ENCODE data around the gene TOM1. TPM values are rescaled to one million over a fixed set of nuclear protein-coding genes. Genes with fewer than 3 reads are reported as not detected.

The TOM1 gene
- total and polyA plus RNA-seq, 2 donors, result 23.2 to 41.8 TPM

- H3K27ac ChIP-seq (ENCODE audit: low read depth in 1 of 2, low read length in 1 of 2), result no peak overlapping the region
- 95% methylated on average over 12 of the region's 12 CpGs for WGBS
Measured at GRCh38 chr22:35317680-35318290, 18.1 kb downstream of the TOM1 start.

GRCh38 chr22:35318346-35319215 lies 18.9 kb downstream of the TOM1 start:
- no peak overlapping the region for H3K27ac ChIP-seq (ENCODE audit: low read depth in 1 of 2, low read length in 1 of 2)
- no peaks in the 10 kb centered on the region for H3K27me3 ChIP-seq (ENCODE audit: control insufficient read depth in 2 of 2, insufficient read depth in 1 of 2, low read length in 1 of 2)
- H3K4me3 ChIP-seq (ENCODE audit: low read length in 2 of 2), result no peak overlapping the region
- H3K4me1 ChIP-seq (ENCODE audit: control insufficient read depth in 2 of 2, insufficient read depth in 2 of 2, low read length in 2 of 2), result peaks cover 2 to 14% of the 10 kb centered on the region in 2 donors
- H3K36me3 ChIP-seq (ENCODE audit: control insufficient read depth in 2 of 2, insufficient read depth in 2 of 2, low read length in 1 of 2), result peaks cover 34 to 55% of the 10 kb centered on the region in 2 donors
- no peak for DNase-seq (ENCODE audit: low read depth in 6 of 9, low spot score in 9 of 9)
- 96% methylated on average over 24 of the region's 24 CpGs for whole genome bisulfite sequencing
- H3K9me3 ChIP-seq (ENCODE audit: control insufficient read depth in 2 of 2, insufficient read depth in 1 of 2, low read length in 1 of 2), result no peaks in the 10 kb centered on the region

More at GRCh38 chr22:35317680-35318290, 18.1 kb downstream of the TOM1 start:
- H3K27me3 ChIP-seq (ENCODE audit: control insufficient read depth in 2 of 2, insufficient read depth in 1 of 2, low read length in 1 of 2), result no peaks in the 10 kb centered on the region
- H3K4me1 ChIP-seq (ENCODE audit: control insufficient read depth in 2 of 2, insufficient read depth in 2 of 2, low read length in 2 of 2), result peaks cover 2 to 21% of the 10 kb centered on the region in 2 donors
- DNase-seq (ENCODE audit: low read depth in 6 of 9, low spot score in 9 of 9), result no peak
- H3K9me3 ChIP-seq (ENCODE audit: control insufficient read depth in 2 of 2, insufficient read depth in 1 of 2, low read length in 1 of 2), result no peaks in the 10 kb centered on the region
- no peak overlapping the region for H3K4me3 ChIP-seq (ENCODE audit: low read length in 2 of 2)
- H3K36me3 ChIP-seq (ENCODE audit: control insufficient read depth in 2 of 2, insufficient read depth in 2 of 2, low read length in 1 of 2), result peaks cover 26 to 47% of the 10 kb centered on the region in 2 donors

- DNase-seq (ENCODE audit: low read depth in 6 of 9, low spot score in 9 of 9), result no peak
- H3K9me3 ChIP-seq (ENCODE audit: control insufficient read depth in 2 of 2, insufficient read depth in 1 of 2, low read length in 1 of 2), result no peaks in the 10 kb centered on the region
- H3K27me3 ChIP-seq (ENCODE audit: control insufficient read depth in 2 of 2, insufficient read depth in 1 of 2, low read length in 1 of 2), result no peaks in the 10 kb centered on the region
- H3K4me3 ChIP-seq (ENCODE audit: low read length in 2 of 2), result no peak overlapping the region
- WGBS, result 98% methylated on average over 18 of the region's 18 CpGs
- H3K4me1 ChIP-seq (ENCODE audit: control insufficient read depth in 2 of 2, insufficient read depth in 2 of 2, low read length in 2 of 2), result peaks cover 0 to 6% of the 10 kb centered on the region in 2 donors
- H3K36me3 ChIP-seq (ENCODE audit: control insufficient read depth in 2 of 2, insufficient read depth in 2 of 2, low read length in 1 of 2), result peaks cover 42 to 61% of the 10 kb centered on the region in 2 donors
- no peak overlapping the region for H3K27ac ChIP-seq (ENCODE audit: low read depth in 1 of 2, low read length in 1 of 2)
Measured at GRCh38 chr22:35319244-35319985, 19.7 kb downstream of the TOM1 start.

DNA sequence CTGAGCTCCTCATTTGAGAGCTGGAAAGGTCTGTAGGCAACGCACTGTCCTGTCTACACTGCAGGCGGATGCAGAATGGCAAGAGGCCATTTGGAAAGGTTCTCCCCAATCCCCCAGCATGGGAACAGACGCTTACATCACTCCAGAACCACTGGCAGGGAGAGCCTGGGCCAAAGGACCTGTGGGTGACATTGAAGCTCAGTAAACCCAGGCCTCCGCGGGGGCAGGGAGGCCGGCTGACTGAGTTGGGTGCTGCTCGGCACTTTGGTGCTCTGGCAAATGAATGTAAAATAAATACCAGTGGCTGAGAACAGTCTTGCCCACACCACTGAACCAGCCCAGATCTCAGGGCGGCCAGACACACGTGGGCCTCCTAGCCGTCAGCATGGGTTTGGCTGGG lies 22.4 kb downstream of the TOM1 start:
- DNase-seq (ENCODE audit: low read depth in 6 of 9, low spot score in 9 of 9), result no peak
- 99% methylated on average over 10 of the region's 10 CpGs for WGBS
- no peak overlapping the region for H3K4me3 ChIP-seq (ENCODE audit: low read length in 2 of 2)
- no peaks in the 10 kb centered on the region for H3K9me3 ChIP-seq (ENCODE audit: control insufficient read depth in 2 of 2, insufficient read depth in 1 of 2, low read length in 1 of 2)
- no peaks in the 10 kb centered on the region for H3K4me1 ChIP-seq (ENCODE audit: control insufficient read depth in 2 of 2, insufficient read depth in 2 of 2, low read length in 2 of 2)
- no peak overlapping the region for H3K27ac ChIP-seq (ENCODE audit: low read depth in 1 of 2, low read length in 1 of 2)
- peaks cover 62 to 72% of the 10 kb centered on the region in 2 donors for H3K36me3 ChIP-seq (ENCODE audit: control insufficient read depth in 2 of 2, insufficient read depth in 2 of 2, low read length in 1 of 2)
- no peaks in the 10 kb centered on the region for H3K27me3 ChIP-seq (ENCODE audit: control insufficient read depth in 2 of 2, insufficient read depth in 1 of 2, low read length in 1 of 2)

DNA sequence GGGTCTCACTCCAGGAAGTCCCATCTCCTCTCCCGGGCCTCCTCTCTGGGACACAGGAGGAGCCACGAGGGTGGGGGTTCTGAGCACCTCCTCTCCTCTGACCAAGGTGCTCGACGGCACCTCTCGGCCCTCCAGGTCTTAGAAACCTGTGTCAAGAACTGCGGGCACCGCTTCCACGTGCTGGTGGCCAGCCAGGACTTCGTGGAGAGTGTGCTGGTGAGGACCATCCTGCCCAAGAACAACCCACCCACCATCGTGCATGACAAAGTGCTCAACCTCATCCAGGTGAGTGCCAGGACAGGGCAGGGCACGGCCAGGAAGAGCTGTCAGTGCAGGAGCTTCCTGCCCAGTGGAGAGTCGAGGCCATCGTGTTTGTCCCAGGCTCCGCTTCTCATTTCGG lies 23.2 kb downstream of the TOM1 start:
- H3K4me3 ChIP-seq (ENCODE audit: low read length in 2 of 2), result no peak overlapping the region
- no peak overlapping the region for H3K27ac ChIP-seq (ENCODE audit: low read depth in 1 of 2, low read length in 1 of 2)
- DNase-seq (ENCODE audit: low read depth in 6 of 9, low spot score in 9 of 9), result no peak
- H3K36me3 ChIP-seq (ENCODE audit: control insufficient read depth in 2 of 2, insufficient read depth in 2 of 2, low read length in 1 of 2), result peaks cover 69 to 75% of the 10 kb centered on the region in 2 donors
- 99% methylated on average over 15 of the region's 15 CpGs for WGBS
- H3K4me1 ChIP-seq (ENCODE audit: control insufficient read depth in 2 of 2, insufficient read depth in 2 of 2, low read length in 2 of 2), result no peaks in the 10 kb centered on the region
- H3K27me3 ChIP-seq (ENCODE audit: control insufficient read depth in 2 of 2, insufficient read depth in 1 of 2, low read length in 1 of 2), result no peaks in the 10 kb centered on the region
- no peaks in the 10 kb centered on the region for H3K9me3 ChIP-seq (ENCODE audit: control insufficient read depth in 2 of 2, insufficient read depth in 1 of 2, low read length in 1 of 2)

- H3K9me3 ChIP-seq (ENCODE audit: control insufficient read depth in 2 of 2, insufficient read depth in 1 of 2, low read length in 1 of 2), result no peaks in the 10 kb centered on the region
- H3K36me3 ChIP-seq (ENCODE audit: control insufficient read depth in 2 of 2, insufficient read depth in 2 of 2, low read length in 1 of 2), result peaks cover 67 to 75% of the 10 kb centered on the region in 2 donors
- no peaks in the 10 kb centered on the region for H3K4me1 ChIP-seq (ENCODE audit: control insufficient read depth in 2 of 2, insufficient read depth in 2 of 2, low read length in 2 of 2)
- no peaks in the 10 kb centered on the region for H3K27me3 ChIP-seq (ENCODE audit: control insufficient read depth in 2 of 2, insufficient read depth in 1 of 2, low read length in 1 of 2)
- 98% methylated on average over 11 of the region's 11 CpGs for WGBS
- H3K4me3 ChIP-seq (ENCODE audit: low read length in 2 of 2), result no peak overlapping the region
- no peak overlapping the region for H3K27ac ChIP-seq (ENCODE audit: low read depth in 1 of 2, low read length in 1 of 2)
- no peak for DNase-seq (ENCODE audit: low read depth in 6 of 9, low spot score in 9 of 9)
Measured at GRCh38 chr22:35323305-35323704, 23.6 kb downstream of the TOM1 start.

- Histone ChIP-seq H3K27ac (ENCODE audit: low read depth in 1 of 2, low read length in 1 of 2) (no peak overlapping the region), H3K4me1 (ENCODE audit: control insufficient read depth in 2 of 2, insufficient read depth in 2 of 2, low read length in 2 of 2) (no peaks in the 10 kb centered on the region), H3K9me3 (ENCODE audit: control insufficient read depth in 2 of 2, insufficient read depth in 1 of 2, low read length in 1 of 2) (no peaks in the 10 kb centered on the region), H3K4me3 (ENCODE audit: low read length in 2 of 2) (no peak overlapping the region), H3K27me3 (ENCODE audit: control insufficient read depth in 2 of 2, insufficient read depth in 1 of 2, low read length in 1 of 2) (no peaks in the 10 kb centered on the region), H3K36me3 (ENCODE audit: control insufficient read depth in 2 of 2, insufficient read depth in 2 of 2, low read length in 1 of 2) (peaks cover 60 to 71% of the 10 kb centered on the region in 2 donors)
- DNase-seq (ENCODE audit: low read depth in 6 of 9, low spot score in 9 of 9), result no peak
- 97% methylated on average over 5 of the region's 5 CpGs for WGBS
Measured at GRCh38 chr22:35324067-35324466, 24.4 kb downstream of the TOM1 start.

GRCh38 chr22:35324762-35325161 lies 25.1 kb downstream of the TOM1 start:
- no peak overlapping the region for H3K4me3 ChIP-seq (ENCODE audit: low read length in 2 of 2)
- DNase-seq (ENCODE audit: low read depth in 6 of 9, low spot score in 9 of 9), result no peak
- H3K27me3 ChIP-seq (ENCODE audit: control insufficient read depth in 2 of 2, insufficient read depth in 1 of 2, low read length in 1 of 2), result no peaks in the 10 kb centered on the region
- peaks cover 56 to 65% of the 10 kb centered on the region in 2 donors for H3K36me3 ChIP-seq (ENCODE audit: control insufficient read depth in 2 of 2, insufficient read depth in 2 of 2, low read length in 1 of 2)
- peaks cover 4 to 5% of the 10 kb centered on the region in 2 donors for H3K4me1 ChIP-seq (ENCODE audit: control insufficient read depth in 2 of 2, insufficient read depth in 2 of 2, low read length in 2 of 2)
- H3K9me3 ChIP-seq (ENCODE audit: control insufficient read depth in 2 of 2, insufficient read depth in 1 of 2, low read length in 1 of 2), result peaks cover 0 to 1% of the 10 kb centered on the region in 2 donors
- no peak overlapping the region for H3K27ac ChIP-seq (ENCODE audit: low read depth in 1 of 2, low read length in 1 of 2)
- WGBS, result 97% methylated on average over 4 of the region's 4 CpGs

GRCh38 chr22:35325209-35325608 lies 25.5 kb downstream of the TOM1 start:
- WGBS, result 98% methylated on average over 5 of the region's 5 CpGs
- Histone ChIP-seq H3K27ac (ENCODE audit: low read depth in 1 of 2, low read length in 1 of 2) (no peak overlapping the region), H3K4me3 (ENCODE audit: low read length in 2 of 2) (no peak overlapping the region)

More at GRCh38 chr22:35325209-35325608, 25.5 kb downstream of the TOM1 start:
- H3K36me3 ChIP-seq (ENCODE audit: control insufficient read depth in 2 of 2, insufficient read depth in 2 of 2, low read length in 1 of 2), result peaks cover 57 to 61% of the 10 kb centered on the region in 2 donors
- H3K9me3 ChIP-seq (ENCODE audit: control insufficient read depth in 2 of 2, insufficient read depth in 1 of 2, low read length in 1 of 2), result peaks cover 0 to 6% of the 10 kb centered on the region in 2 donors
- peaks cover 7 to 9% of the 10 kb centered on the region in 2 donors for H3K4me1 ChIP-seq (ENCODE audit: control insufficient read depth in 2 of 2, insufficient read depth in 2 of 2, low read length in 2 of 2)
- DNase-seq (ENCODE audit: low read depth in 6 of 9, low spot score in 9 of 9), result no peak
- no peaks in the 10 kb centered on the region for H3K27me3 ChIP-seq (ENCODE audit: control insufficient read depth in 2 of 2, insufficient read depth in 1 of 2, low read length in 1 of 2)

Measured in thymus (tissue), 11 donors.